Measurements from ENCODE around the gene B4GALT6.

B4GALT6 gene

DNA sequence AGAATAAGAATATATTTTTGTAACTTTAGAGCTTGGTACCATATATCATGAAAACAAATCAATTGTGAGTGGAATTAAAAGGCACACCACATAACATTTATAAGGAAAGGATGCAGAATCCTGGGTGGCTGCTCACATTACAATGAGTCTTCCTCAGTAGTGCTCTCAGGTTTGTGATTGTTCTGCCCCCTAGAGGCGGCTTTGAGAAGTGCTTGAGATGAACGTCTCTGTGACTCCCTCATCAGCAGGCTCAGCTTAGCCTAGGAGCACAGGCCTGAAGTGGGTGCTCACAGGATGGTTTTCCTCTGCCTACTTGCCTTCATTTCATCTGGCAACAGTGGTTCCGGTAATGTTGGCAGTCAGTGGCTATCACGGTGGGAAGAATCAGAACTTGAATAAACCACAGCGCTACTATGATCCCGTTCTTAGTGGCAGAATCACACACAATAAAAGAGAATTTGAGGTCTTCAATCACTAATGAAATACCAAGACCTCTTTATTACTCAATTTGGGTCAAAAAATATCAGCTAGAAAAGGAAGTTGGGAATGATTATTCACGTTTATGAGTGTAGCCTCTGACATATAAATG lies 38.1 kb upstream of the B4GALT6 start:
- Histone ChIP-seq H3K4me3 (ENCODE audit: low read depth in 1 of 2, low read length in 1 of 2) (no peak overlapping the region), H3K4me1 (ENCODE audit: control insufficient read depth in 1 of 2, insufficient read depth in 1 of 2, low read depth in 1 of 2, low read length in 1 of 2) (peaks cover 0 to 8% of the 10 kb centered on the region in 2 experiments), H3K27me3 (peaks cover 45% of the 10 kb centered on the region), H3K36me3 (no peaks in the 10 kb centered on the region), H3K27ac (no peak overlapping the region), H3K9me3 (no peaks in the 10 kb centered on the region)
- TF ChIP-seq, protein P1, sequence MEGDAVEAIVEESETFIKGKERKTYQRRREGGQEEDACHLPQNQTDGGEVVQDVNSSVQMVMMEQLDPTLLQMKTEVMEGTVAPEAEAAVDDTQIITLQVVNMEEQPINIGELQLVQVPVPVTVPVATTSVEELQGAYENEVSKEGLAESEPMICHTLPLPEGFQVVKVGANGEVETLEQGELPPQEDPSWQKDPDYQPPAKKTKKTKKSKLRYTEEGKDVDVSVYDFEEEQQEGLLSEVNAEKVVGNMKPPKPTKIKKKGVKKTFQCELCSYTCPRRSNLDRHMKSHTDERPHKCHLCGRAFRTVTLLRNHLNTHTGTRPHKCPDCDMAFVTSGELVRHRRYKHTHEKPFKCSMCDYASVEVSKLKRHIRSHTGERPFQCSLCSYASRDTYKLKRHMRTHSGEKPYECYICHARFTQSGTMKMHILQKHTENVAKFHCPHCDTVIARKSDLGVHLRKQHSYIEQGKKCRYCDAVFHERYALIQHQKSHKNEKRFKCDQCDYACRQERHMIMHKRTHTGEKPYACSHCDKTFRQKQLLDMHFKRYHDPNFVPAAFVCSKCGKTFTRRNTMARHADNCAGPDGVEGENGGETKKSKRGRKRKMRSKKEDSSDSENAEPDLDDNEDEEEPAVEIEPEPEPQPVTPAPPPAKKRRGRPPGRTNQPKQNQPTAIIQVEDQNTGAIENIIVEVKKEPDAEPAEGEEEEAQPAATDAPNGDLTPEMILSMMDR (IDR thresholded peaks at IDR 0.05): peak; percentile 79

DNA sequence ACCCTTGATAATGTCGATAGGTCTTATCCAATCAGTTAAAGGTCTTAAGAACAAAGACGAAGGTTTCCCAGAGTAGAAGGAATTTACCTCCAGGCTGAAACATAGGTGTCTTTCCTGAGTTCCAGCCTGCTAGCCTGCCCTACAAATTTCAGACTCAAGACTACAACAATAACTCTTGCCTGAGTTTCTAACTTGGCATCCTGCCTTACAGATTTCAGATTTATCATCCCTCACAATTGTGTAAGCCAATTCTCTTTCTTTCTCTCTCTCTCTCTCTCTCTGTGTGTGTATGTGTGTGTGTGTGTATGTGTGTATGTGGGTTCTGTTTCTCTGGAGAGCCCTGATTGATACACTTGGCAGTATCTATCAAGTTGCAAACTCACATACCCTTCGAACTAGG lies 37.2 kb upstream of the B4GALT6 start:
- Histone ChIP-seq H3K36me3 (no peaks in the 10 kb centered on the region), H3K4me1 (ENCODE audit: control insufficient read depth in 1 of 2, insufficient read depth in 1 of 2, low read depth in 1 of 2, low read length in 1 of 2) (peaks cover 0 to 8% of the 10 kb centered on the region in 2 experiments), H3K27ac (no peak overlapping the region), H3K9me3 (no peaks in the 10 kb centered on the region), H3K27me3 (peaks cover 40% of the 10 kb centered on the region), H3K4me3 (ENCODE audit: low read depth in 1 of 2, low read length in 1 of 2) (no peak overlapping the region)
- TF ChIP-seq, protein P1 (IDR thresholded peaks at IDR 0.05): no peak

DNA sequence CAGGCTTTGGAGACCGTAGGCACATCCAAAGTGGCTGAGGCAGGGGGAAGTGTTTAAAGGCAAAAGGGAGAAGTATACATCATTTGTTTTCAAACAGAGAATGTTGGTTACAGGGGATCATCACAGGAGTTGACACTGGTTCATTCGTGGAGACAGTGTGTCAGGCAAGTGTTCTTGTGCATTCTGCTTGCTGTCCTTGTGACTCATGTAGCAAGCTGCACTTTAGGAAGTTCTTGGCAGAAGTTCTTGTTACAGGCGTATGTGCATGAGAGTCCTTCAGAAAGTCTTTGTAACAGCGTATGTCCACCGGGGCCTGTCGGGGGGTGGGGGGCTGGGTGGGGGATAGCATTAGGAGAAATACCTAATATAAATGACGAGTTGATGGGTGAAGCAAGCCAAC lies 36.5 kb upstream of the B4GALT6 start:
- Histone ChIP-seq H3K36me3 (no peaks in the 10 kb centered on the region), H3K27me3 (peaks cover 35% of the 10 kb centered on the region), H3K27ac (no peak overlapping the region), H3K9me3 (no peaks in the 10 kb centered on the region), H3K4me3 (ENCODE audit: low read depth in 1 of 2, low read length in 1 of 2) (no peak overlapping the region), H3K4me1 (ENCODE audit: control insufficient read depth in 1 of 2, insufficient read depth in 1 of 2, low read depth in 1 of 2, low read length in 1 of 2) (peaks cover 0 to 8% of the 10 kb centered on the region in 2 experiments)
- TF ChIP-seq, protein P1 (IDR thresholded peaks at IDR 0.05): no peak

DNA sequence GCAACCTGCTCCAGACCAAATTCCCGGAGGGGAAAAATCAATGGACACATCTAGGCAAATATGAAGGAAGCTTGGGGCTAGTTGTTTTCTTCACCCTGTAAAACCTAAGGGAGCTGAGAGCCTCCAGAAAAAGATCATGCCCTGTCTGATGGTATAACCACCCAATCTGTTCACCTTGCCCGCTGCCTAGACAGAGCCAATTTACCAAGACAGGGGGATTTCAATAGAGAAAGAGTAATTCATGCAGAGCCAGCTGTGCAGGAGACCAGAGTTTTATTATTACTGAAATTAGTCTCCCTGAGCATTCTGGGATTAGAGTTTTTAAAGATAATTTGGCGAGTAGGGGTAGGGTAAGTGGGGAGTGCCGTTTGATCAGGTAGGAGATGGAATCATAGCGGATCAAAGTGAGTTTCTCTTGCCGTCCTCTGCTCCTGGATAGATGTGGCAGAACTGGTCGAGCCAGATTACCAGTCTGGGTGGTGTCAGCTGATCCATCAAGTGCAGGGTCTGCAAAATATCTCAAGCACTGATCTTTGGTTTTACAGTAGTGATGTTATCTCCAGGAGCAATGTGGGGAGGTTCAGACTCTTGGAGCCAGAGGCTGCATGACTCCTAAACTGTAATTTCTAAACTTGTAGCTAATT lies 35.1 kb upstream of the B4GALT6 start:
- Histone ChIP-seq H3K4me3 (ENCODE audit: low read depth in 1 of 2, low read length in 1 of 2) (no peak overlapping the region), H3K4me1 (ENCODE audit: control insufficient read depth in 1 of 2, insufficient read depth in 1 of 2, low read depth in 1 of 2, low read length in 1 of 2) (peaks cover 0 to 8% of the 10 kb centered on the region in 2 experiments), H3K9me3 (no peaks in the 10 kb centered on the region), H3K36me3 (no peaks in the 10 kb centered on the region), H3K27ac (no peak overlapping the region), H3K27me3 (peaks cover 21% of the 10 kb centered on the region)
- TF ChIP-seq, protein P1 (IDR thresholded peaks at IDR 0.05): no peak

DNA sequence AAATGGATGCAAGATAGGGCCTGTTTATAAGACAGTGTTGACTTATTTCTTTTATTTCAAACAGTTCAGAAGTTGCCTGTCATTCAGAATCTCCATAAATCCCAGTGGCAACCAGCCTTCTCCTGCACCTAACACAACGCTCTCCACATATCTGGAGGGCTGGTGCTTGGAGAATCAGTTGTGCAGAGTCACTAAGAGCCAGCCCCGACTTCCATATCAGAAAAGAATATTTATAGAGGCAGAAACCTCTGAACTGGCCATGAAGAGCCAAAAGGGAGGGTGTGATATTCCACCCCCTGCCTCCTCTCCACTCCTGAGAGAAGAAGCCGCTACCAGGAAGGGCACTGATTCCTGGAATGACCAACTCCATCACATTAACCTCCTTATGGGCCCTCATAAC lies 34.0 kb upstream of the B4GALT6 start:
- H3K4me1 ChIP-seq (ENCODE audit: control insufficient read depth in 1 of 2, insufficient read depth in 1 of 2, low read depth in 1 of 2, low read length in 1 of 2): no peaks in the 10 kb centered on the region
- H3K27ac ChIP-seq: no peak overlapping the region
- TF ChIP-seq, protein P1 (IDR thresholded peaks at IDR 0.05): no peak
- H3K9me3 ChIP-seq: no peaks in the 10 kb centered on the region
- H3K4me3 ChIP-seq (ENCODE audit: low read depth in 1 of 2, low read length in 1 of 2): no peak overlapping the region
- no peaks in the 10 kb centered on the region for H3K36me3 ChIP-seq
- H3K27me3 ChIP-seq: peaks cover 10% of the 10 kb centered on the region

Data from neutrophil (primary cell).